ENCODE measurements around the gene SPART. TPM values are rescaled to one million over a fixed set of nuclear protein-coding genes. Genes with fewer than 3 reads are reported as not detected.
"Not testable (repeated sequence)": the region's sequence is repeated elsewhere in the genome, so short reads cannot be mapped to it uniquely, and the experiment has no call there.

Gene SPART
- total RNA-seq, 2 experiments from 2014 or later: 23.6 to 24.0 TPM

GRCh38 chr13:36345438-36346221 lies 564 bp downstream of the SPART start:
- peaks cover 7% of the 10 kb centered on the region for H3K36me3 Mint-ChIP-seq (ENCODE audit: low read depth)
- H3K27ac Mint-ChIP-seq: peak overlapping the region; percentile 91
- H3K4me3 Mint-ChIP-seq: peak overlapping the region; percentile 88
- ChIA-PET POLR2A (interaction anchor here (1.3 to 3.1 kb wide), 2 partner anchors 33 to 654 kb away, joined by 3 to 10 read pairs; partner anchors contain the start of genes ALG5 and EXOSC8), CTCF (interaction anchor here (1.5 to 2.6 kb wide), 3 partner anchors 50 to 390 kb away, joined by 4 to 28 read pairs (median 7); no protein-coding TSS in a partner anchor)
- DNase-seq: peak; percentile 49
- peaks cover 13% of the 10 kb centered on the region for H3K27me3 Mint-ChIP-seq
- H3K9me3 Mint-ChIP-seq: no peaks in the 10 kb centered on the region
- peaks cover 30% of the 10 kb centered on the region for H3K4me1 Mint-ChIP-seq

GRCh38 chr13:36344886-36345437 lies 1.2 kb downstream of the SPART start:
- H3K9me3 Mint-ChIP-seq: no peaks in the 10 kb centered on the region
- POLR2A ChIA-PET: interaction anchor here (1.3 to 3.1 kb wide), 3 partner anchors 13 to 655 kb away, joined by 3 to 10 read pairs (median 4); partner anchors contain the start of genes ALG5 and EXOSC8
- peak; percentile 19 for DNase-seq
- H3K36me3 Mint-ChIP-seq (ENCODE audit: low read depth): peaks cover 7% of the 10 kb centered on the region
- peak overlapping the region; percentile 91 for H3K27ac Mint-ChIP-seq
- CTCF ChIA-PET: no interaction called here
- peak overlapping the region; percentile 88 for H3K4me3 Mint-ChIP-seq
- H3K27me3 Mint-ChIP-seq: peaks cover 13% of the 10 kb centered on the region
- peaks cover 30% of the 10 kb centered on the region for H3K4me1 Mint-ChIP-seq

- CTCF ChIA-PET: no interaction called here
Measured at GRCh38 chr13:36344173-36344572, 2.0 kb downstream of the SPART start.

GRCh38 chr13:36343766-36344165 lies 2.4 kb downstream of the SPART start:
- no peak overlapping the region for H3K27ac Mint-ChIP-seq
- H3K4me3 Mint-ChIP-seq: peak overlapping the region; percentile 13
- H3K27me3 Mint-ChIP-seq: peaks cover 13% of the 10 kb centered on the region
- peaks cover 7% of the 10 kb centered on the region for H3K36me3 Mint-ChIP-seq (ENCODE audit: low read depth)
- peaks cover 30% of the 10 kb centered on the region for H3K4me1 Mint-ChIP-seq
- no peak for DNase-seq
- ChIA-PET POLR2A (interaction anchor here (1.3 to 1.6 kb wide), 2 partner anchors 12 to 656 kb away, joined by 3 to 4 read pairs; partner anchors contain the start of gene EXOSC8), CTCF (no interaction called here)
- no peaks in the 10 kb centered on the region for H3K9me3 Mint-ChIP-seq

More at GRCh38 chr13:36344173-36344572, 2.0 kb downstream of the SPART start:
- H3K9me3 Mint-ChIP-seq: no peaks in the 10 kb centered on the region
- peaks cover 7% of the 10 kb centered on the region for H3K36me3 Mint-ChIP-seq (ENCODE audit: low read depth)
- H3K4me1 Mint-ChIP-seq: peaks cover 30% of the 10 kb centered on the region
- H3K27ac Mint-ChIP-seq: no peak overlapping the region
- POLR2A ChIA-PET: interaction anchor here (1.3 to 1.6 kb wide), 2 partner anchors 13 to 656 kb away, joined by 3 to 4 read pairs; partner anchors contain the start of gene EXOSC8
- H3K27me3 Mint-ChIP-seq: peaks cover 13% of the 10 kb centered on the region
- H3K4me3 Mint-ChIP-seq: peak overlapping the region; percentile 13
- no peak for DNase-seq

- Mint-ChIP-seq H3K9me3 (no peaks in the 10 kb centered on the region), H3K27me3 (peaks cover 13% of the 10 kb centered on the region), H3K27ac (no peak overlapping the region), H3K4me1 (peaks cover 30% of the 10 kb centered on the region), H3K36me3 (ENCODE audit: low read depth) (peaks cover 9% of the 10 kb centered on the region), H3K4me3 (no peak overlapping the region)
- ChIA-PET CTCF (no interaction called here), POLR2A (interaction anchor here (1.3 kb wide), 1 partner anchor 657 kb away, joined by 3 read pairs; the partner anchor contains the start of gene EXOSC8)
- DNase-seq: no peak
Measured at GRCh38 chr13:36342715-36343114, 3.5 kb downstream of the SPART start.

- no peaks in the 10 kb centered on the region for H3K9me3 Mint-ChIP-seq
- ChIA-PET CTCF (interaction anchor here (1.5 kb wide), 1 partner anchor 59 kb away, joined by 5 read pairs; no protein-coding TSS in a partner anchor), POLR2A (no interaction called here)
- H3K27ac Mint-ChIP-seq: no peak overlapping the region
- peaks cover 12% of the 10 kb centered on the region for H3K36me3 Mint-ChIP-seq (ENCODE audit: low read depth)
- H3K4me1 Mint-ChIP-seq: peaks cover 31% of the 10 kb centered on the region
- H3K27me3 Mint-ChIP-seq: peaks cover 13% of the 10 kb centered on the region
- no peak overlapping the region for H3K4me3 Mint-ChIP-seq
- no peak for DNase-seq
Measured at GRCh38 chr13:36341718-36342117, 4.5 kb downstream of the SPART start.

- DNase-seq: no peak
- Mint-ChIP-seq H3K9me3 (no peaks in the 10 kb centered on the region), H3K36me3 (ENCODE audit: low read depth) (peaks cover 8% of the 10 kb centered on the region), H3K4me1 (peaks cover 32% of the 10 kb centered on the region), H3K4me3 (no peak overlapping the region), H3K27ac (no peak overlapping the region), H3K27me3 (peaks cover 2% of the 10 kb centered on the region)
- ChIA-PET CTCF (no interaction called here), POLR2A (no interaction called here)
Measured at GRCh38 chr13:36339600-36340155, 6.5 kb downstream of the SPART start.

GRCh38 chr13:36337938-36338641 lies 8.1 kb downstream of the SPART start:
- peaks cover 31% of the 10 kb centered on the region for H3K4me1 Mint-ChIP-seq
- no peak overlapping the region for H3K4me3 Mint-ChIP-seq
- no peaks in the 10 kb centered on the region for H3K27me3 Mint-ChIP-seq
- H3K36me3 Mint-ChIP-seq (ENCODE audit: low read depth): peaks cover 14% of the 10 kb centered on the region
- H3K27ac Mint-ChIP-seq: no peak overlapping the region
- POLR2A ChIA-PET: no interaction called here
- CTCF ChIA-PET: no interaction called here
- H3K9me3 Mint-ChIP-seq: no peaks in the 10 kb centered on the region
- DNase-seq: no peak

GRCh38 chr13:36332986-36333385 lies 13.2 kb downstream of the SPART start:
- H3K4me1 Mint-ChIP-seq: peaks cover 26% of the 10 kb centered on the region
- H3K36me3 Mint-ChIP-seq (ENCODE audit: low read depth): peaks cover 31% of the 10 kb centered on the region
- H3K27me3 Mint-ChIP-seq: no peaks in the 10 kb centered on the region
- no peak for DNase-seq
- ChIA-PET POLR2A (no interaction called here), CTCF (interaction anchor here (2.3 kb wide), 1 partner anchor 14 kb away, joined by 7 read pairs; no protein-coding TSS in a partner anchor)
- no peak overlapping the region for H3K4me3 Mint-ChIP-seq
- H3K9me3 Mint-ChIP-seq: no peaks in the 10 kb centered on the region
- H3K27ac Mint-ChIP-seq: no peak overlapping the region

- H3K4me3 Mint-ChIP-seq, H3K27me3 Mint-ChIP-seq, H3K27ac Mint-ChIP-seq, DNase-seq, H3K9me3 Mint-ChIP-seq: not testable (repeated sequence)
- peaks cover 33% of the 10 kb centered on the region for H3K36me3 Mint-ChIP-seq (ENCODE audit: low read depth)
- CTCF ChIA-PET: interaction anchor here (2.3 kb wide), 1 partner anchor 15 kb away, joined by 7 read pairs; no protein-coding TSS in a partner anchor
- POLR2A ChIA-PET: interaction anchor here (1.1 kb wide), 1 partner anchor 12 kb away, joined by 4 read pairs; no protein-coding TSS in a partner anchor
- peaks cover 24% of the 10 kb centered on the region for H3K4me1 Mint-ChIP-seq
Measured at GRCh38 chr13:36332255-36332654, 13.9 kb downstream of the SPART start.

- CTCF ChIA-PET: interaction anchor here (0.9 to 2.3 kb wide), 2 partner anchors 16 to 18 kb away, joined by 3 to 7 read pairs; no protein-coding TSS in a partner anchor
- Mint-ChIP-seq H3K36me3 (ENCODE audit: low read depth) (peaks cover 37% of the 10 kb centered on the region), H3K4me1 (peaks cover 17% of the 10 kb centered on the region), H3K4me3 (no peak overlapping the region), H3K27ac (no peak overlapping the region), H3K27me3 (no peaks in the 10 kb centered on the region), H3K9me3 (no peaks in the 10 kb centered on the region)
- POLR2A ChIA-PET: interaction anchor here (1.1 kb wide), 1 partner anchor 13 kb away, joined by 4 read pairs; no protein-coding TSS in a partner anchor
- DNase-seq: no peak
Measured at GRCh38 chr13:36331280-36331679, 14.9 kb downstream of the SPART start.

GRCh38 chr13:36329361-36329760 lies 16.8 kb downstream of the SPART start:
- H3K27me3 Mint-ChIP-seq: no peaks in the 10 kb centered on the region
- peaks cover 8% of the 10 kb centered on the region for H3K4me1 Mint-ChIP-seq
- CTCF ChIA-PET: no interaction called here
- no peak overlapping the region for H3K4me3 Mint-ChIP-seq
- H3K36me3 Mint-ChIP-seq (ENCODE audit: low read depth): peaks cover 47% of the 10 kb centered on the region
- no peaks in the 10 kb centered on the region for H3K9me3 Mint-ChIP-seq
- no peak overlapping the region for H3K27ac Mint-ChIP-seq
- DNase-seq: no peak
- POLR2A ChIA-PET: no interaction called here

Data from activated CD4-positive, alpha-beta memory T cell treated with anti-CD3 and anti-CD28 coated beads, Interleukin-2, amount 10 ng/mL, durations not matched to agents 7 days and 5 days (primary cell).